ENCODE data around the gene FAHD2A. TPM values are rescaled to one million over a fixed set of nuclear protein-coding genes. Genes with fewer than 3 reads are reported as not detected.

The FAHD2A gene
- total and polyA plus RNA-seq, 2 donors (not counting 3 experiments of a cell fraction or from before 2014, with no cell fraction given), result 33.1 to 37.0 TPM

DNA sequence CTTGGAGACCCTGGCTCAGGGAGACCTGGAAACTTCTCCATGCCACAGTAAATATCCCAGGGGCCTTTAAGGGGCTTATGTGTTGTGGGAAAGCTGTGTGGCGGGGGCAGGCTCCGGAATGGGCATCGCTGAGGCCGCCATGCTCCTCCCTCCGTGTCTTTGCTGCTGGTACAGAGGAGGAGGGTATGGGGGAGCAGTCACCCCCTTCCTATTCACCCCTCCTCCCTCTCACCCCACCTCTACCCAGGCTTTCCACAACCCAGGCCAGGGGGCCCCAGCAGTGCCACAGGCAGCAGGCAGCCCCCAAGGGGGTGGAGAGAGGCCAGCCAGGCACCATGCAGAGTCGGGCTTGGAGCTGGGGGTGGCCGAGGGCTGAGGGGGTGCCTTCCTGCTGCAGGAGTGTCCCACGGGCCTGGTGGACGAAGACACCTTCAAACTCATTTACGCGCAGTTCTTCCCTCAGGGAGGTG lies 28.0 kb upstream of the FAHD2A start:
- H3K4me1 ChIP-seq (ENCODE audit: control insufficient read depth, extremely low read depth, insufficient read depth, low read length), result no peaks in the 10 kb centered on the region
- TF ChIP-seq, protein P1, sequence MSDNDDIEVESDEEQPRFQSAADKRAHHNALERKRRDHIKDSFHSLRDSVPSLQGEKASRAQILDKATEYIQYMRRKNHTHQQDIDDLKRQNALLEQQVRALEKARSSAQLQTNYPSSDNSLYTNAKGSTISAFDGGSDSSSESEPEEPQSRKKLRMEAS (IDR thresholded peaks at IDR 0.05; ENCODE audit: insufficient read depth, insufficient read length), result no peak
- TF ChIP-seq GATA2 (IDR thresholded peaks at IDR 0.05; ENCODE audit: insufficient read depth, insufficient read length, low read depth, low read length) (no peak), JUN (IDR thresholded peaks at IDR 0.05; ENCODE audit: borderline replicate concordance, insufficient read depth, insufficient read length, low read depth) (no peak), POLR2AphosphoS5 (IDR thresholded peaks at IDR 0.05; ENCODE audit: insufficient read depth, low read depth, low read length) (no peak), POLR2A (IDR thresholded peaks at IDR 0.05; ENCODE audit: low read depth, low read length) (no peak), MYC (IDR thresholded peaks at IDR 0.05; ENCODE audit: low read depth, low read length) (no peak), FOS (IDR thresholded peaks at IDR 0.05; ENCODE audit: borderline replicate concordance, insufficient read depth, low read length) (no peak), EZH2 (IDR thresholded peaks at IDR 0.05; ENCODE audit: borderline replicate concordance, low read depth, low read length, severe bottlenecking) (no peak)
- TF ChIP-seq, protein P2, sequence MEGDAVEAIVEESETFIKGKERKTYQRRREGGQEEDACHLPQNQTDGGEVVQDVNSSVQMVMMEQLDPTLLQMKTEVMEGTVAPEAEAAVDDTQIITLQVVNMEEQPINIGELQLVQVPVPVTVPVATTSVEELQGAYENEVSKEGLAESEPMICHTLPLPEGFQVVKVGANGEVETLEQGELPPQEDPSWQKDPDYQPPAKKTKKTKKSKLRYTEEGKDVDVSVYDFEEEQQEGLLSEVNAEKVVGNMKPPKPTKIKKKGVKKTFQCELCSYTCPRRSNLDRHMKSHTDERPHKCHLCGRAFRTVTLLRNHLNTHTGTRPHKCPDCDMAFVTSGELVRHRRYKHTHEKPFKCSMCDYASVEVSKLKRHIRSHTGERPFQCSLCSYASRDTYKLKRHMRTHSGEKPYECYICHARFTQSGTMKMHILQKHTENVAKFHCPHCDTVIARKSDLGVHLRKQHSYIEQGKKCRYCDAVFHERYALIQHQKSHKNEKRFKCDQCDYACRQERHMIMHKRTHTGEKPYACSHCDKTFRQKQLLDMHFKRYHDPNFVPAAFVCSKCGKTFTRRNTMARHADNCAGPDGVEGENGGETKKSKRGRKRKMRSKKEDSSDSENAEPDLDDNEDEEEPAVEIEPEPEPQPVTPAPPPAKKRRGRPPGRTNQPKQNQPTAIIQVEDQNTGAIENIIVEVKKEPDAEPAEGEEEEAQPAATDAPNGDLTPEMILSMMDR (IDR thresholded peaks at IDR 0.05; ENCODE audit: extremely low read depth in 1 of 2, insufficient read depth in 1 of 2, low read depth in 1 of 2, low read length in 2 of 2), result no peak
- ChIA-PET POLR2A (no interaction called here), CTCF (interaction anchor here (0.8 to 1.2 kb wide), 2 partner anchors 15 to 29 kb away, joined by 3 read pairs; no protein-coding TSS in a partner anchor)
- H3K9ac ChIP-seq (replicated peaks; ENCODE audit: extremely low read depth, insufficient read depth, low read length), result no peak overlapping the region
- H3K4me3 ChIP-seq (replicated peaks in 1 of 3; ENCODE audit: insufficient read depth in 1 of 3, low read depth in 1 of 3, low read length in 3 of 3), result no peak overlapping the region
- no peaks in the 10 kb centered on the region for H3K79me2 ChIP-seq (ENCODE audit: control insufficient read depth, insufficient read depth, low read length)
- no peaks in the 10 kb centered on the region for H3K9me1 ChIP-seq (replicated peaks; ENCODE audit: control insufficient read depth, extremely low read depth, insufficient read depth, low read length)
- no peak overlapping the region for H2AFZ ChIP-seq (ENCODE audit: low read depth, low read length)
- dilution Hi-C loops (cut with MboI; ENCODE audit: extremely low pct_ligation_motif_present, low sequenced_read_pairs), result no loop called here
- no peak overlapping the region for H3K4me2 ChIP-seq (ENCODE audit: insufficient read depth, low read length)
- H3K27ac ChIP-seq (ENCODE audit: insufficient read depth, low read depth, low read length), result no peak overlapping the region
- BruUV-seq (replicated peaks), result no TSS peak
- no peak for DNase-seq (ENCODE audit: low read depth, low spot score)
- H3K36me3 ChIP-seq (ENCODE audit: control insufficient read depth in 2 of 2, extremely low read depth in 1 of 2, insufficient read depth in 2 of 2, low read length in 2 of 2), result no peaks in the 10 kb centered on the region
- no peaks in the 10 kb centered on the region for H3K27me3 ChIP-seq (ENCODE audit: control insufficient read depth in 2 of 2, insufficient read depth in 2 of 2, low read length in 2 of 2)
- no peaks in the 10 kb centered on the region for H4K20me1 ChIP-seq (replicated peaks; ENCODE audit: control insufficient read depth, extremely low read depth, insufficient read depth, low read length)
- no peaks in the 10 kb centered on the region for H3K9me3 ChIP-seq (replicated peaks; ENCODE audit: control insufficient read depth, insufficient read depth, low read length)
- FAIRE-seq, result no peak
- intact Hi-C loops (cut with micrococcal nuclease), result no loop called here
